MV-4-11 (cell line): ENCODE data around the gene MGAT1.
"Not testable (repeated sequence)": the region's sequence is repeated elsewhere in the genome, so short reads cannot be mapped to it uniquely, and the experiment has no call there.

Experiments
- DNase-seq: peaks from one replicate; lab custom pipeline; 2025; lab: John Stamatoyannopoulos, UW

MGAT1 gene

GRCh38 chr5:180804129-180804618, 1.6 kb upstream of the MGAT1 start:
- no peak for DNase-seq

- DNase-seq, result peak; percentile 96
Measured at GRCh38 chr5:180803181-180804128, 849 bp upstream of the MGAT1 start.

DNA sequence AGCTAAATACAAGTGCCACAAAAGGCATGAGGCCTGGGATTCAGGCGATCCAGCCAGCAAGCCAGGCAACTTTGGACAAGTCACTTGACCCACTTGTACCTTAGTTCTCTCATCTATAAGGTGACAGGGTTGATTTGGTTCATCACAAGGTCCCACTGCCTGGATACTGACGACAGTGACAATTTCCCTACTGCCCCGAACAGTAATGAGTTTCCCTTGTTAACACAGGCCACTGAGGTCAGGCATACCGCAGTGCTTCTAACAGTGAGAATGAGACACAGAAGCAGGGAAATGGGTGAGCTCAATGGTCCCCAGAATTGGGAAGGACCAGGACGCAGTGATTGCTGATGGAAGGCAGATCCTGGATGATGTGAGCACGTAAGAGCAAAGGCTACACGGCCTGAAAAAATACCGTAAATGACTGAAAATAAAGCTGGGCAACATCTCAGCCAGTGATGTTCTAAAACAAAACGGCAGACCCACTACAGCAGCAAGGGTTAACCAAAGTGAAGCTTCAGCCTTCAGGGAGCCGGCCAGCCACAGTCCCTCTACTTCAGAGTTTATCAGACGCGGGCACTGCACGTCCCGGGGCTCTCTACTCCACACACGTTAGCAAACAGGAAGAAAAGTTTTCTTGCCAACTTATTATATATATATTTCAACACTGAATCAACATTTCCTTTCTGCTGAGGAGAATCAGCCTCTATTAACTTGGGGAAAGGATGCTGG, 846 bp downstream of the MGAT1 start:
- DNase-seq, result no peak

DNA sequence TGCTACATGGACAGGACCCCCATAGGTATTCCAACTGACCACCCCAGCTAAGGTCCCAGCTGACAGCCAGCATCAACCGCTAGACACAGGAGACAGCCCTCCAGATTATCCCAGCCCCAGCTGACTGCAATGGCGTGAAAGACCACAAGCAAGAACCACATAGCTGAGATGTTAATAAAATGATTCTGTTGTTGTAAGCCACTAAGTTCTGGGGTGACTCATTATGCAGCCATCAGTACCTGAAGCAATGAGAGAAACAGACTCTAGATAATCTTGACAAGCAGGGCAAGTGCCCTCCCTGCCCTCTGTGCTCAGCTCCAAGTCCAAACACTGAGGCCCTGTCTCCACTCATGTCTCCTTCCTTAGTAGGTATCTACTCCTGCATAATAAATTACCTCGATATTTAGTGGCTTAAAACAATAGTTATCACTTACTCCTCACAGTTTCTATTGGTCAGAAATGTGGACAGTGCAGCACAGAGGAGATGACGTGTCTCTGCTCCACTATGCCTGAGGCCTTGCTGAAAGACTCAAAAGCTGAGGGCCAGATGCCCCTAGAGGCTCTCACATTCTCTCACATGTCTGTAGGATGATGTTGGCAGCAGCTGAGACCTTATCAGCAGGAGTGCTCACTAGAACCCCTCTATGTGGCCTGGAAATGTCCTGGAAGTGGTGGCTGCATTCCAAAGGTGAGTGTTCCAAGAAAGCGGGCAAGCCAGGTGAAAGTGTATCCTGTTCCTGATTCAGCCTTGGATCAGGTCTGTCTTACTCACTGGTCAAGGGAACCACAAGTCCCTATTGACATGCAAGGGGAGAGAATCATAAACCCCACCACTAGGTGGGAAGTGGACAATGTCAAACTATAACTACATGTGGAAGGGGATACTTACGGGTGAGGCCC, 2.5 kb downstream of the MGAT1 start:
- peak; percentile 27 for DNase-seq

DNA sequence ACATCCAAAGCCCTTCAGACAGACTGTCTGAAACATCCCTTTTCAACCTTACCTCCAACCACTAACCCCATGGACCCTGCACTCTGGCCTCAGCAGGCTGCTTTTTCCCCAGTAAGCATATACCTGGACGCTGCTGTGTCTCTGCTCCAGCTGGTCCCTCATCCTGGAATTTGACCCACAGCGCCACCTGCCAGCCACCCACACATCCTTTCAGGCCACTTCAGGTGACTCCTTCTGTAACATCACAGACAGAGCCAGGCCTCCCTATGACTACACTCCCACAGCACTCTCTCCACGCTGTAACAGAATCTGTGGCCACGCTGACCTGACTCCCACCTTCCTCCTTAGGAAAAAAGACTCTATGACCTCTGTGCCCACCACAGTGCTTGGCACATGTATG, 3.4 kb downstream of the MGAT1 start:
- no peak for DNase-seq

DNA sequence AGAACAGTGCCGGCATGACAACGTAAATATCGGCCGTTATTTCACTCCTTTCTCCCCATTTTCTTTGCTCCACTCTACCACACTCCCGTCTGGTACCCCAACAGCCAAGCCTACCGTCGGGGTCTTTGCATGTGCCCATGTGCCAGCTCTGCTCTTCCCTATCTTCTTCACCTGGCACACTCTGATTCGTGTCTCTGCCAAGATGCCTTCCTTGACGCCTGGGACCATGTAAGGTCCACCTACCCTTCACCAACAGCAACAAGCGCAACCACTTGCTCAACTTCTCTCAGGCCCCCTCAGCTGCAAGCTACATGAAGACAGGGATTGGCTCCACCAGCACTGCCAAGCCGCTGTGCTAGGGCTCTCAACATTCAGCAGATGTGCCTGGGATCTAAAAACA, 4.4 kb downstream of the MGAT1 start:
- DNase-seq, result no peak

GRCh38 chr5:180797256-180798192, 5.1 kb downstream of the MGAT1 start:
- no peak for DNase-seq

- DNase-seq, result no peak
Measured at GRCh38 chr5:180795771-180796313, 6.8 kb downstream of the MGAT1 start.

GRCh38 chr5:180792965-180793287, 9.7 kb downstream of the MGAT1 start:
- no peak for DNase-seq

GRCh38 chr5:180792287-180792964, 10.2 kb downstream of the MGAT1 start:
- DNase-seq, result no peak

GRCh38 chr5:180791611-180792213, 10.9 kb downstream of the MGAT1 start:
- no peak for DNase-seq

GRCh38 chr5:180790524-180790923, 12.1 kb downstream of the MGAT1 start:
- no peak for DNase-seq

GRCh38 chr5:180790020-180790419, 12.6 kb downstream of the MGAT1 start:
- DNase-seq, result no peak

- not testable (repeated sequence) for DNase-seq
Measured at GRCh38 chr5:180788651-180789410, 13.8 kb downstream of the MGAT1 start.

DNA sequence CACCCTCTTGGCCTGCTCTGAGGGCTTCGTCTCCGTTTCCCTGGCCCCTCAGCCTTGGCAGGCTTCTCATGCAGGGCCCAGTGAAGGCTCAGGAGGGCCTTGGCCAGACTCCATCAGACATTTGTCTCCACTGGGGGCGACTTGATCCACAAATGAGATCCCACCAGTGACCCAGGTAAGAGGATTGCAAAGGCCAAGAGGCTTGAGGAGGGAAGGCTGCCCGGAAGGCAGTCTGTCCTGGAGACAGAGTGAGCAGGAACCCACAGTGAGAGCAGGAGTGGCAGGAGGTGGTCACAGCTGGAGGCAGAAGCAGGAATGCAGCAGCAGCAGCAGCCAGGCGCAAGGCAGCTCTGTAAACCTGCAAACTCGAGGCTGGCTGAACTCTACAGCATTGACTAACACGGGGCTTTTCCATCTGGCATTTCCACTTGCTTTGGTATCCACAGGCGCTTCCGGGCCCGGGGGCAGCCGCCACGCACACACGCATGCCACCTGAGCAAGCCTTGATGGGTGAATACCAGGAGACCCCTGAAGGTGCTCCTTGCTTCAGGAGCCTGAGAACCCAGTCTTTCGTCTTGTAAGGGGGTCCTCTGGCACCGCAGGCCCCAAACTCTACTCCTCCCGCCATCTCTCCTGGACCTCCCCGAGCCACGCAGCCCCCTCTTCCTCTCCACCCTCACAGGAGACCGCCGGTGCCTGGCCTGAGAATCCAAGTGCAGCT, 14.7 kb downstream of the MGAT1 start:
- DNase-seq, result no peak

DNA sequence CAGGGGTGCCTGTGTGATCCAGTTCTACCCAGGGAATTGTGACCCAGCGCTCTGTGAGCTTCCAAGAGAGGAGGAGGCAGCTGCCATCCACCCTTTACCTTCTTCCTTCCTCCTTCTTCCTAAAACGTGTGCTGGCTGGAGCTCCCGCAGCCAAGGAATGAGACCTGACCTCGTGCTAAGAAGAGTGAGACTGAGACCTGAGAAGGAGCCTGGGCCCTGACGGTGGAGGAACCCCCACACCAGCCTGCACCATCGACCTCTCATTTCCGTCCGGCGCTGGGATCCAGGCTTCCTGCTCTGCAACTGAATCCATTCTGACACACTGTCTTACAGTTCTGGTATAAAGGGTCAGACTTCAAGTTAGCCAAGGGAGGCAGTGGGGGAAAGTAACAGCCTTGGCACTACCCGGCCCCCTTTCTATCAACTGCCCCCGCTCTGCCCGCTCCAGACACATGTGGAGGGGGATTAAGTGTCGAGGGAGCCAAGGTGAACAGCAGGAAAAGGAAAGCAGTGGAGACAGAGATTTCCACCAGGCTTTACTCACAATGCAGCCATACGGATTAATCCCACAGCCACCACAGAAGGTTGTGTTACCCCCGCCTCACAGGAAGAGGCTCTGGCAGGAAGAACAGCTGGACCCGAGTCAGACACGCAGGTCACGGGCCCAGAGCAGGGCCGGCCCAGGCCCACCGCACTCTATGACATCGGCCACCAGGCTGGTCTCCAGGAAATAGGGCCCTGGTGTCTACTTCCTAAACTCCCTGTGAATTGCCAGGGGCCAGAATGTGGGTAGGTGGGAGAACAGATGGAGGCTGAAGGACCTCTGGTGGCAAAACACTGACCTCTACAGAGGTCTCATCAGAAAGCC, 15.8 kb downstream of the MGAT1 start:
- no peak for DNase-seq

- no peak for DNase-seq
Measured at GRCh38 chr5:180785794-180786221, 16.8 kb downstream of the MGAT1 start.
